Measurements from ENCODE around the gene THAP10.
"Not testable (repeated sequence)": the region's sequence is repeated elsewhere in the genome, so short reads cannot be mapped to it uniquely, and the experiment has no call there.

The THAP10 gene

GRCh38 chr15:70876683-70877082 is 15.6 kb downstream of the THAP10 start:
- DNase-seq (ENCODE audit: low read depth) = no peak

- no peak for DNase-seq (ENCODE audit: low read depth)
Observed at GRCh38 chr15:70876011-70876410, 16.2 kb downstream of the THAP10 start.

- DNase-seq (ENCODE audit: low read depth) = no peak
Observed at GRCh38 chr15:70875001-70875782, 17.0 kb downstream of the THAP10 start.

- DNase-seq (ENCODE audit: low read depth) = no peak
Observed at GRCh38 chr15:70873232-70874054, 18.8 kb downstream of the THAP10 start.

- not testable (repeated sequence) for DNase-seq (ENCODE audit: low read depth)
Observed at GRCh38 chr15:70871490-70871889, 20.7 kb downstream of the THAP10 start.

GRCh38 chr15:70870051-70870450 is 22.2 kb downstream of the THAP10 start:
- no peak for DNase-seq (ENCODE audit: low read depth)

GRCh38 chr15:70869346-70869745 is 22.9 kb downstream of the THAP10 start:
- DNase-seq (ENCODE audit: low read depth) = no peak

GRCh38 chr15:70867911-70868467 is 24.2 kb downstream of the THAP10 start:
- DNase-seq (ENCODE audit: low read depth) = no peak

GRCh38 chr15:70866982-70867641 is 25.1 kb downstream of the THAP10 start:
- DNase-seq (ENCODE audit: low read depth) = no peak

GRCh38 chr15:70863450-70864218 is 28.6 kb downstream of the THAP10 start:
- no peak for DNase-seq (ENCODE audit: low read depth)

- DNase-seq (ENCODE audit: low read depth) = no peak
Observed at GRCh38 chr15:70859998-70860397, 32.2 kb downstream of the THAP10 start.

- no peak for DNase-seq (ENCODE audit: low read depth)
Observed at GRCh38 chr15:70859322-70859908, 32.8 kb downstream of the THAP10 start.

GRCh38 chr15:70858614-70859321 is 33.5 kb downstream of the THAP10 start:
- DNase-seq (ENCODE audit: low read depth) = not testable (repeated sequence)

GRCh38 chr15:70857562-70858285 is 34.5 kb downstream of the THAP10 start:
- no peak for DNase-seq (ENCODE audit: low read depth)

- no peak for DNase-seq (ENCODE audit: low read depth)
Observed at GRCh38 chr15:70856884-70857561, 35.2 kb downstream of the THAP10 start.

GRCh38 chr15:70856177-70856883 is 35.9 kb downstream of the THAP10 start:
- no peak for DNase-seq (ENCODE audit: low read depth)

- DNase-seq (ENCODE audit: low read depth) = no peak
Observed at GRCh38 chr15:70855764-70856163, 36.5 kb downstream of the THAP10 start.

- no peak for DNase-seq (ENCODE audit: low read depth)
Observed at GRCh38 chr15:70854666-70854976, 37.6 kb downstream of the THAP10 start.
